T-helper 1 cell treated with Interleukin-12 subunit alpha and Interleukin-12 subunit beta and Interleukin-4 antibody, amounts not matched to agents 30 ng/mL and 1 ng/mL, for 36 hours (primary cell): ENCODE measurements around the gene JAK1. TPM values are rescaled to one million over a fixed set of nuclear protein-coding genes. Genes with fewer than 3 reads are reported as not detected.

Source experiments
- intact Hi-C: fragments of 100-400 bp; cut with micrococcal nuclease; formaldehyde crosslinking; loops from one replicate; pipeline ENCODE4 v1.15.1; 2024
- total RNA-seq: library from RNA; stranded (reverse); gene quantifications from 2 replicates; pipeline ENCODE4 v1.2.3, GENCODE V29; 2022

The JAK1 gene
- total RNA-seq, 1 donor from 2014 or later, result 206 TPM

DNA sequence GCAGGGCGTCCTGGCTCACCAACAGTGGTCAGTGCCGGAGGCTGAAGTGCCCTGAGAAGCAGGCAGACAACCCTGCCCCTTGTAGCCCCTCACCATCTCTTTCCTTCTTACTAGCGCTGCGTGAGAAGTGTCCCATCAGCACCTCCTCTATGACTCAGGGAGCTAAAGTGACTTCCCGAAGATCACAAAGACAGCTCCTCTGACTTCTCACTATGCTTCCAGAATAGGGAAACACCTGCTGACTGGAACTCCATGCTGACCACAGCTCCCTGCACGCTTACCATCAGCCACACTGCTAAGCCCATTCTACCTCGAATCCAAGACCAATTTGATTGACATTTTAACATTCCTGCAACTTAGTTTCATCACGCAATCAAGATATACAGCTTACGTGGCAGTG lies 92.8 kb downstream of the JAK1 start:
- intact Hi-C loops, result no loop called here

DNA sequence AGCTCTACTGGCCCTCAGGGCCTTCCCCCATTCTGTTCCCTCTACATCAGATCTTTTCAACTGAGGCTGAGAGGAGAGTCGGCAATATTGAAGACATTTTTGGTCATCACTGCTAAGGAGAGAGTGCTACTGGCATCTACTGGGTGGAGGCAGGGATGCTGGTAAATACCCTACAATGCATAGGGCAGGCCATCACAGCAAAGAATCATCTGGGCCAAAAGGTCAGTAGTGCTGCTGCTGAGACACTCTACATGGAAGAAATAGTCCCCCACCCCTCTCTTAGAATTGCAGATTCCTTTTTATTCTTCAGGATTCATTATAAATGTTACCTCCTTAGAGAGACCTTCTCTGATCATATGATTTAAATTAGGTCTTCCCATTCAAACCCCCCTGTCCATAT lies 94.3 kb downstream of the JAK1 start:
- intact Hi-C loops, result no loop called here

DNA sequence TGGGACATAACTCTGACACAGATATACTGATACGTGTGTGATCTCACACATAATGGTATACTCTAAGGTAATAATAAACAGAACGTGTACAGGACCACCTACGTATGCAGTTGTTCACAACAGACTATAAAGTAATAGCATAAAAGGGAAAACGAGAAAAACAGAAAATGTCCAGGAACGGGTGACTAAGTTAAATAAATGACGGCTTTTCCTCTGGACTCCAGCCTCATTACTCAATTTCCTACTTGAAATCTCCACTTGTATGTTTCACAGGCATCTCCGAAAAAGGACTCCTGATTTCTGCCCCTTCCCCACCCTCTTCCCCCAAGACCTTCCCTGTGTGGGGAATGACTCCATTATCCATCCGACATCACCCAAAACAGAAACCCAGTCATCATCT lies 95.1 kb downstream of the JAK1 start:
- intact Hi-C loops, result no loop called here

DNA sequence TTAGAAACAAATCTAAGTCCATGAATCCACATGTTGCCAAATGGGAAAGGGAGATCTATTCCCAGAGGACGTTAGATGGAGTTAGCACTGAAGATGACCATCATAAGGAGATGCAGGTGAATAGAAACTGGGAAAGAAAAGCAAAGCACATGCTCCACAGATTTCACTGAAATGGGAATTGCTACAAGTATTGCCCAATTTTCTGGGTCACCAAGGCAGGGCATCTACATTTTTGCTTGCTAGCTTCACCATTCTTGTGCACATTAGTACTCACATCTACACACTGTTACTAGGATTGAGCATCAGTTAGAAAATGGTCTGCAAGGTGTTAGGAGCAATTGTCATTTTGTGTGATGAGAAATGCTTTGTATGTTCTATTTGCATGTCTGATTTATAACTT lies 99.1 kb downstream of the JAK1 start:
- intact Hi-C loops, result no loop called here

DNA sequence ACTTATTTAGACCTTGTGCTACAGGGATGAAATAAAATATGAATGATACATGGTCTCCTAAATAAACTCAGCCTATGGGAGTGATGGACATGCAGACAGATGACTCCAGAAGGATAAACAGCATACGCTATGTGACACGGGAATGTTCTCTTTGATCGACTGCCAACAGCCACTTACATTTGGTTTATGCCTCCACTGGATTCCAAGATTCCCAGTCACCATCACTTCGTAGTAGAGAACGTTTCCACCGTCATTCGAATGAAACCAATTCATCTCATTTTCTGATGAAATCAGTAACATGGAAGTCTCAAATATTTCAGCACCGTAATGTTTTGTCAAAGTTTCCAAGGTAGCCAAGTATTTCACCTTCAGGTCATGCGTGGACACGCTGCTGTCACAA lies 99.7 kb downstream of the JAK1 start:
- intact Hi-C loops, result no loop called here

DNA sequence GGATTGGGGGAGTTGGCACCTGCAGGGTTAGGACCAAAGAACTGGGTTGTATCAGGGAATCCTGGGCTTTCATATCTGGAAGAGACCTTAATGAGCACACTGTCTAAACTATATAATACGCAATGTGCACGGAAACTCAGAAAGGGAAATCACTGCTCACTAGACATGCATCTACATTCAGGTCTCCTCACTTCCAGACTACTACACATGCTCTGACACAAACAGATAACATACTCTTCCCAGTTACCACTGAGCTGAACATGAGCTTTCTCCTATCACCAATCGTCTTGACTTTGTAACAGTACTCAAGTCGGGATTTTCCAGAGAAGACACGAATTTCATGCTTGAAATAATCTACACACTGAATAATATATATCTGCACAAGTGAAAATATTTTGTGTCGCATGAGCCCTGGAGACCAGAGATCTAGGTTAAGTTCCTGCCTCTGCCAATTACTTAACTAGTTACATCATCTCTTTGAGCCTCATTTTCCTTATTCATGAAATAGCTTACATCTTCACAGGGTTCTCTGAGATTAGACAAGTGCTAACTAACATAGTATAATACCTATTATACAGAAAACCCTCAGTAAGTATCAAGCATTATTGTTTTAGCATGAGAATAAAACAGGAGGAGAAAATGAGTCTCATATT lies 101.1 kb downstream of the JAK1 start:
- intact Hi-C loops, result loop anchor here (2.0 kb wide), 2 partner anchors 102 to 176 kb away; partner anchors contain the start of gene JAK1

DNA sequence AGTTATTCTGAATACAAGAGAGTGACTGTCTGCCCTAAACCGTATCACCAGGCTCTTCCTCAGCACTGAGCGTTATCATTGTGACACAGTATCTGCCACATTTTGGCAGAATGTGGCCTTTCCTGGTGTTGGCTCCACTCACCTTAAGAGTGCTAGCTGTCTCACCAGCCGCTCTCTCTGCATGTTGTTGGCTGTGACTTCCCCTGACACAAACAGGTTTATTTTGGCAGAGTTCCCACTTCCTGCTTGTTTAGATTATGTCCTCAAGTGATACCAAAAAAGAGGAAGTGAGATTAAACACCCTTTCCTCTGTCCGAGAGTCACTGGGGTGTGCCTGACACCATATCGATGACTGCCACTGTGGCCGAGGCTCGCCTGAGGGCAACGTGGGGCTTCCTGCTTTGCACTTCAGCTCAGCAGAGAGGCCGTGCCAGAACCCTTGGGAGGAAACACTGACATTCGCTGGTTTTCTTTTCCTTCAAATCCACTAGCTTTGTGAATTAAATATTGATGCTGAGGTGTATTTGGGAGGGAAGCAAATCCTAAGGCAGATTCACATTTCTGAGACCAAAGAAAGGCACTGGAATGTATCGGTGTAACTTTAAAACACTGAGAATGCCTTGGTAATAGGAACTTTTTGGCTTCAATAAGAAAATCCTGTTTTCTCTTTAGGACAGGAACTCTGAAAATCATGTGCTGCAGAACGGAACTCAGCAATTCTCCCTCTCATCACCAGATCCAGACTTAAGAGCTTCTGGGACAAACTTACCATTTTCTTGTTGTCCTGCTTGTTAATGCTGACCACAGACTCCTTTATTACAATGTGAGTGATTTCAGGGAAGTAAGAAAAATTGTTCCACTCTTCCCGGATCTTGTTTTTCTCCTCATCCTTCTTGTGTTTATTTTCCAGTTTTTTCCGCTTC lies 102.1 kb downstream of the JAK1 start:
- intact Hi-C loops, result loop anchor here (1.0 to 2.0 kb wide), 4 partner anchors 11 to 211 kb away; partner anchors contain the start of gene JAK1

DNA sequence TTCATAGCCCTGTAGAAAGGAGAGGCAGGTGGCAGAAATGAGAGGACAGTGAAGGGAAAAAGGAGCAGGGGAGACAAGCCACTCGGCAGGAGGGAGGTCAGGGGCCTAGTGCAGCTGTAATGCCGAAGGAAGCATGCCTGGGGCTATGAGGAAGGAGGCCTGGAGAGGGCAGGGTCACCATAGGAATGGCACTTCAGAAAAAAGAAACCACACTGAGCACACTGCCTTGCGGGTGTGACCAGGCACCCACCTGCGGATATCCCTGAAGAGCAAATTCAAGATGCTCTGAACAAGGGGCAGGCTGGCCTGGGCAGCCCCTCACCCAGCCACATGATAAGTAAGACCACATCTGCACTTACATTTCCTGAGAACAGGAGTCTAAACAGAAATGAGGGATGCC lies 104.7 kb downstream of the JAK1 start:
- intact Hi-C loops, result no loop called here

DNA sequence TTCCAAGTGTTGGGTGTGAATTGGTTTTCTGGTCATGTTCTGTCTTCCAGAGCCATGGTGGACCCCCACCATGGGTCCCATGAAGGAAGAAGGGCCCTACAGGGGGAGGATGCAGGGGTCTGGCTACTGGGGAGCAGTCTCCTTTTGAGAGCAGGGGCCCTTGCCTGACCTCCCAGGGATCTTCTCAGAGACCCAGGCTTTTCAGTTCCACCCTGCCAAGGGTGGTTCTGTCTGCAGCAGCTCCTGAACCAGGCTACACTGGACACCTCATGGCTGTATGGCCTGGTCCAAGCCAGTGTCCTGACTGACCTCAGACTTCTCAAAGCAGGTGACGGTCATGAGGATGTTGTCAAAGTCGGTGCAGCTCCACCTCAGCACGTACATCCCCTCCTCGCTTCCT lies 109.0 kb downstream of the JAK1 start:
- intact Hi-C loops, result no loop called here

DNA sequence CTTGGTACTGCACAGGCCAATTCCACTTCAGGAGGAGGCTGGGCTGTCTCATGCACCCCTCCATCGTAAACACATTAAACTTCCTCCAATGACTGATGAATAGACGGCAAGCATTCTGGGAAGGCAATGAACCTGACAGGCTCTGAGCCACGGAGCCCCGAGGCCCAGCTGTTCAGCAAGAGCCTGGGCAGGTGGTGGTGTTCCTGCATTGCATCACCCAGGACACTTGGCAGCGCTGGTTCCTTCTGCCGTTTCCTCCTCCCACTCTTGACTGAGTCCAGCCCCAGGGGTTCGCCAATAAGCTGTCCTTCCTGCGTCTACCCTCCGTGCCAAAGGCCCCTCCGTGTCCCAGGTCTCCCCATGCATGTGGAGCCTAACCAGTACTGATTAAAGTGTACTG lies 109.8 kb downstream of the JAK1 start:
- intact Hi-C loops, result no loop called here

DNA sequence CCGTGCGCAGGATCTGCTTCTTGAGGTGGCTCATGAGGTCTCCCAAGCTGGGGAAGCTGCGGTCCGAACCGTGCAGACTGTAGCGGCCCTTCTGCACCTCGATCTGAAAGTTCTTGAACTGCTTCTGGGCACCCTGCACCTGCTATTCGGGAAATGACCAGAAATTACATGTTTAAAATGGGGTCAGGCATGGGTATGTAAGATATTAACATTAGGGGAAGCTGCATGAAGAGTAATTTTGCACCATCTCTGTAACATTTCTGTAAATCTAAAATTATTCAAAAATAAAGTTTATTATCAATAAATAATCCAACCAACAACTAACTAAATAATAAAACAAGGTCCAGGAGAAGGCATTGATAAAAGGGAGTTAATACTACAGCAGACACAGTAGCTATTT lies 110.8 kb downstream of the JAK1 start:
- intact Hi-C loops, result no loop called here

DNA sequence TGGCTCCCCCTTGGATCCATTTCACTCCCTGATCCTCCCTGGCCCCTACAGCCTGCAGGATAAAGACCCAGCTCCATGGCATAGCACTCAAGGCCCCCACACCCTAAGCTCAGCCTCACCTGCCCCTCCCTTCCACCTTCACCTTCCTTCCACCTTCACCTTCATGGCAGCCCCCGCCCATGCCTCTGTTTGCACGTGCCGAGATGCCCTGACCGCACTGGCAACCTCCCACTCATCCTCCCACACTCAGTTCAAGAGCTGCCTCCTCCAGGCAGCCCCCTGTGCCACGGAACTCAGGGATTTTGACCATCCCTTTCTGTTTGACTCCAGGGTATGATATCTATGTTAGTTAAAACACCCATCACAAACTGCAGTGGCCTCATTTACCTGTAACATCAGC lies 111.7 kb downstream of the JAK1 start:
- intact Hi-C loops, result no loop called here

DNA sequence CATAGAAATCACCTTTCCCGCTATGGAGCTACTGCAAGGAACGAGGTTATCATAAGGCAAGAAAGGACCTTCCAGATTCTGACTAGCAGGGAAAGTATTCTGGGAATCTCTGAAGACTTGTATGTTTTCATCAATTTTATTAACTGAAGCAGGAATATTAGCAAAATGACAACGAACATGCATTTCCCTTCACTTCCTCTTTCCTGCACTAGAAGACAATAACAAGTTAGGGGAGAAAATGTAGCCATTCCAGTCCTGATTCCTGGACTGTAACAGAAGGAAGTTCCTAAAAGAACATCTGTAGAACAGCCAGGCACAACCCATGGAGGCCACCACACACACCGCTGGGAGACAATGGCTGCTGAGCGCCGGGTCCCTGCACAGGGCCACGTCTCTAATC lies 114.7 kb downstream of the JAK1 start:
- intact Hi-C loops, result no loop called here

DNA sequence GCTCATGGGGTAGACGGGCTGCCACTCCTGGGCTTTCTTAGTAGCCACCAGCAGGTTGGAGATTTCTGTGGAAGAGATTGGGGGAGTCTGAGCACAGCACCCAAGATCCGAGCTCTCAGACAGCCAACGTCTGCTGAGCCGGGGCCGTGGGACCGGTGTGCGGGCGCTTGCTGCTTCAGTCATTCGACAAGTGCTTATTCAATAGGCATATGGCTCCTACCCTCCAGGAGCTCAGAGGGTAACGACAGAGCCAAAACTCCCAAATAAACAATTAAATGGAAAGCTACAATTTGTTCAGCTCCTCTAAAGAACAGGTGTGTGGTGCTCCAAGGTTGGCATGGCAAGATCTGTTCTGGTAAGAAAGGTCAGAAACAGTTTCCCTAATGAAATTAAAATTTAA lies 115.5 kb downstream of the JAK1 start:
- intact Hi-C loops, result no loop called here

DNA sequence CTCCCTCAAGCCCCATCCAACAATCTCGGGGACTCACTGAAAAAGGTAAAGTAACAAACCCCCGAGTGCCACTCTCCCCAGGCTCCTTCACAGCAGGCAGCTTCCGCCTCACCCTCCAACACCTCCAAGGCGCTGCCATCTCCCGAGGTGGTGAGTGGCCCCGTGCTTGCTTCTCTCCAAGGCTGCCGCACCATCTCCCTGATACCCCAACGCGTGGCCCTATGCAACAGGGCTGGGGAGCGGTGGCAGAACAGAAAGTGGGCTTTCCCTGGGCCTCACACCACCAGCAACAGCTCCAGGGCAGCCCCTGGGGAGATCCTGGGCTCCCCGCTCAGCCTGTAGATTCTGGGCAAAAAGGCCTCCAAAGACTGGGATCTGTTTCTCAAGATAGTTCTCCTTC lies 116.4 kb downstream of the JAK1 start:
- intact Hi-C loops, result no loop called here

DNA sequence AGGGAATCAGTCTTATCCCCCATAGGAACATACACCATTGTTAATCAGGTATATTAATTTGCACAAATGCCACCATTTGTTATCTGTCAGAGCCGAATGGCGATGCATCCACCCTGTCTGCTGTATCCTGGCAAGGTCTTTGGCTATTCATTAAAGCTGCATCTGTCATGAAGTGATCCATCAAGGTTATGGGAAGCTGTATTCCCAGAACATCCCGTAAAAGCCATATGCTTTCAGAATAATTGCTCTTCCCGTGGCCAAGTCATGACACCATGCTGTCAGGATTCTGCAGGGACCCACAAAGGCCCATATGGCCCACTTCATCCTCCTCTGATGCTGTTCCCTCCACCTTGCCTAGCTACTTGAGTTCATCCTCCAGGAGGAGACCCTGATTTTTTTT lies 117.5 kb downstream of the JAK1 start:
- intact Hi-C loops, result no loop called here

DNA sequence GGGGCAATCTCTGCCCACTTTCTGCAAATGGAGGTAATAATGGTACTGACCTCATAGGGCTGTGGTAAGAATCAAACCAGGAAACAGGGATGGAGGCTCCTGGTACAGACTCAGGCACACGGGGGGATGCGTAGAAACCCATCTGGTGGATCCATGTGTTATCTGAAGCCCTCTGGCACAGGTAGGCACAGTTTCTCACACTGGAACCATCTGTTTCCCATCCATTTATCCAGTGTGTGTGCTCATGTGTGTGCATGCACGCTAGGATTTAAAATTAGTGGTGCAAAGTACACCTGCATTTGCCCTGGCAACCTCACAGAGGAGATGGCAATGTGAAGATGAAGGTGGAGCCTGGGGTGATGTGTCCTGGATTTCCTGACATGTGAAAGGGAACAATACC lies 118.2 kb downstream of the JAK1 start:
- intact Hi-C loops, result no loop called here

DNA sequence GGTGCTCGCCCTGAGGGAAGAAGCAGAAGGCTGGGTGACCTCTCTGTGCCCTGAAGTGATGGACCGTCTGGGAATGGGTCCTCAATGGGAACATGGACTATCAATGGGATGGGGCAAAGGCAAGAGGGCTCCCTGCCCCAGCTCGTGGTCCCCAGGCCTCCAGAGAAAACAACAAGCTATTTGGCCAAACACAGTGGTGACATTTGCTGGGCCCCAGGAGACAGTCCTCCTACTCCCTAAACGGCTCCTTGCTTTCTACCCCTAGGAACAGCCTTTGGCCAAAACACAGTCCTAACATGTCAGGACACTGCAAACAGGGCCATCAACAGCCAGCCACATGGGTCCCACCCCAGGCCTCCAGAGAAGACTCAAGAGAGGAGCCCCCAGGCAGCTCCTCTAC lies 118.7 kb downstream of the JAK1 start:
- intact Hi-C loops, result no loop called here

DNA sequence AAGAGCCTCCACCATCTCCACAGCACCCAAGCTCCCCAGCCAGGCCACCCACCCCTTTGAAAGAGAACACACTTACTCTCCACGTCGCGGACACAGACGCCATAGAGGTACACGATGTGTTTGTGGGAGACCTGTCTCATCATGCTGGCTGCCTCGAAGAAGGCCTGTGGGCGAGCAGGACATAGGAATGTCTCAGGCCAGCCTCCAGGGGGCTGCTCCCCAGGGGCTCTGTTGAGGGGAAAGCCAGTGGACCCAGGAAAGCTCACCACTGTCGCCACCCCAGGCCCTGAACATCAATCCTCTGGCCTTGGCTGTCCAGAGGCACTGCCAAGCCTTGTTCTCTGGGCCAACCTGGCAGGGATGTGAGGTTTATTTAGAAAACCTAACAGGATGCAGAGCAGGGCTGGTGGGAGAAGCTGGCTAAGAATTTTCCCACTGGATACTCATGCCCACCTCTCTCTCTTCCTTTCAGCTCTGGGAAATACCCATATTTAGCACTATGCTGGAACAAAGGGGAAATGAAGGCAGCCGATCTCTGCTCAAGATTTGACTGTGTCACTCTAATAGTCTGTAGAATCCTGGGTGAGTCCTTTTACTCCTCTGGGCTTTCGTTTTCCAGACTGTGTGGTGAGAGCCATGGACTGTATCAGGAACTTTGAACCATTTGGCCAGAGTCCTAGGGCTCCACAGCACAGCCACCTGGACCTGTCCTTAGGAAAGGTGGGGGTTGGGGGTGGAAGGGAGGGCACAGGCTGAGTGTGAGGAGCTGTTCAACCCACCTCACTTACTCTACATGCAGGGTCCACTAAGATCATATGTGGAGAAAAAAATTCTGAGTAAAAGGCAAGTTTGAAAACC lies 119.5 kb downstream of the JAK1 start:
- intact Hi-C loops, result no loop called here

DNA sequence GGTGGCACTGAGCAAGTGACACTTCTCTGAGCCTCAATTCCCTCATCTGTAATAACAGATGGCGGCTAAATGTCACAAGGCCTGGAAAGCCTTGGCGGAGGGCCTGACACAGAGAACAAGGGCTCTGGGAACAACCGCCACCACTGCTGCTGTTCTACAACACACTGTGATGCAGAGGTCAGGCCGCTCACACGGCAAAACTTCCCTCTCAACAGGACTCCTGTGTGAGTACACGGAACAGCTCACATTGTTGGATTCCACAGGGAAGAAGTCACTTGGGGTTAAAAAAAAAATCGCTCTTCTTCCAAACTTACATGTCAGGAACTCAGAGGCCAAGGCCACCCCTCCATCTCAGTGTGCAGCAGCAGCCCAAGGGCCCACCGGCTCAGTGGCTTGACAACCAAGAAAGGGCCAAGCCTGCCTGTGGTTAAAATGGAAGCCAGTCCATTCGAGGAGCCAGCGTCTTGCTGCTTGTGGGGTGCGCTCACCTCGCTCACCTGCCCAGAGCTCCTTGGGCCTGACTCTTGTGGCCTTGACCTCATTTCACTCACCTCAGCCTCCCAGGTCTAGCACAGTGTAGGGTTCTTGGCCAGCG lies 120.4 kb downstream of the JAK1 start:
- intact Hi-C loops, result no loop called here

DNA sequence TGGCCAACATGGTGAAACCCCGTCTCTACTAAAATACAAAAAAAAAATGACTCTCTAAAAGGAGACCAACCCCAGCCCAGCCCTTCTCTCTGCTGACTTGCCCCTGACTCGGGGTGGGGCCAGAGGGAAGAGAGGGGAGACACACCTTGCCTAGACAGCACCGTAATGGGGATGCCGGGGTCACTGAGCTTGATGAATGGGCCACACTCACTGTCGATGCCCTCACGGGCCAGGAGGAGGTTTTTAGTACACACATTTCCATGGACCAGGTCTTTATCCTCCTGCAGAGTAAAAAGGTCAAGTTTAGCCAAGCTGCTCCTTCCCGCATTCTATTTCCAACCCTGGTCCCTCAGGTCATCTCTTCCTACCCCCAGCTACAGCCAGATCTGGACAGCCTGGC lies 121.7 kb downstream of the JAK1 start:
- intact Hi-C loops, result no loop called here
